Endothelial cell of umbilical vein (primary cell): Measurements from ENCODE around the gene IMPACT. TPM values are rescaled to one million over a fixed set of nuclear protein-coding genes. Genes with fewer than 3 reads are reported as not detected.

ENCODE experiments used
- BruUV-seq: library from RNA; stranded (reverse); fragments of 400-500 nt; replicated peaks from 2 replicates; lab custom pipeline; 2021; lab: Mats Ljungman, UMichigan
- CTCF ChIA-PET: fragments of 300-600, 350-600 bp; sonication (Branson Sonifier 250); formaldehyde crosslinking; loops from one replicate; lab custom pipeline; 2021; ENCODE audit warnings: antibody characterized with exemption, inconsistent platforms; lab: Charles Lee
- POLR2A ChIA-PET: fragments of 300-600, 350-600 bp; sonication (Branson Sonifier 250); formaldehyde crosslinking; loops from one replicate; lab custom pipeline; 2021; ENCODE audit warnings: antibody characterized with exemption, inconsistent platforms; lab: Charles Lee
- DNase-seq: peaks from one replicate; pipeline ENCODE4 v3.0.0-alpha.2; 2011; ENCODE audit warnings: low read depth, low spot score
- FAIRE-seq: peaks from 2 replicates; lab custom pipeline; 2011; peaks lifted over from hg19 to GRCh38; lab: Jason Lieb, UNC
- H2AFZ ChIP-seq: 2 replicates; pipeline ENCODE4 v1.6.0; 2012; ENCODE audit warnings: low read depth, low read length, control low read depth, inconsistent platforms
- H3K27ac ChIP-seq: 2 replicates; pipeline ENCODE4 v1.5.1; 2011; ENCODE audit warnings: low read depth, mild to moderate bottlenecking, control low read depth, low read length, moderate library complexity; ENCODE audit not compliant: insufficient read depth
- H3K27me3 ChIP-seq, 2 experiments: 2 replicates each; pipeline versions ENCODE4 v1.6.0 to v1.6.1; 2011; ENCODE audit warnings: low read length in 2 of 2, mixed read lengths in 1 of 2; ENCODE audit not compliant: control insufficient read depth in 2 of 2, insufficient read depth in 2 of 2
- H3K36me3 ChIP-seq, 2 experiments: 2 replicates in 1 of 2; 3 replicates in 1 of 2; pipeline ENCODE4 v1.5.1; 2011; ENCODE audit warnings: low read length in 2 of 2, mild to moderate bottlenecking in 1 of 2, moderate library complexity in 1 of 2; ENCODE audit not compliant: control insufficient read depth in 2 of 2, insufficient read depth in 2 of 2; ENCODE audit errors: extremely low read depth in 1 of 2
- H3K4me1 ChIP-seq: 3 replicates; pipeline ENCODE4 v1.5.1; 2011; ENCODE audit warnings: mild to moderate bottlenecking, low read length; ENCODE audit not compliant: control insufficient read depth, insufficient read depth; ENCODE audit errors: extremely low read depth
- H3K4me2 ChIP-seq: 2 replicates; pipeline ENCODE4 v1.6.1; 2011; ENCODE audit warnings: low read length, control low read depth, mixed read lengths; ENCODE audit not compliant: insufficient read depth
- H3K4me3 ChIP-seq, 3 experiments: fragments of 200-600 bp in 1 of 3; sonication (generic), shearing (Covaris generic) in 1 of 3; replicated peaks in 1 of 3; 2 replicates each; pipeline ENCODE4 v1.5.1; 2011 to 2016; ENCODE audit warnings: control low read depth in 3 of 3, low read length in 3 of 3, mild to moderate bottlenecking in 2 of 3, inconsistent platforms in 1 of 3, low read depth in 1 of 3, moderate library complexity in 1 of 3; ENCODE audit not compliant: insufficient read depth in 1 of 3
- H3K79me2 ChIP-seq: 2 replicates; pipeline ENCODE4 v1.6.0; 2012; ENCODE audit warnings: low read length, inconsistent platforms; ENCODE audit not compliant: control insufficient read depth, insufficient read depth
- H3K9ac ChIP-seq: replicated peaks from 2 replicates; pipeline ENCODE3; 2011; ENCODE audit warnings: low read length, control low read depth; ENCODE audit not compliant: insufficient read depth; ENCODE audit errors: extremely low read depth
- H3K9me1 ChIP-seq: replicated peaks from 3 replicates; pipeline ENCODE4 v1.6.0; 2011; ENCODE audit warnings: mild to moderate bottlenecking, low read length; ENCODE audit not compliant: control insufficient read depth, insufficient read depth; ENCODE audit errors: extremely low read depth
- H3K9me3 ChIP-seq: replicated peaks from 2 replicates; pipeline ENCODE4 v1.5.1; 2012; ENCODE audit warnings: low read length, inconsistent platforms; ENCODE audit not compliant: control insufficient read depth, insufficient read depth
- H4K20me1 ChIP-seq: replicated peaks from 2 replicates; pipeline ENCODE3; 2011; ENCODE audit warnings: mild to moderate bottlenecking, low read length; ENCODE audit not compliant: control insufficient read depth, insufficient read depth; ENCODE audit errors: extremely low read depth
- CTCF ChIP-seq, 2 donors: IDR thresholded peaks; 1 replicate in 1 of 2; 2 replicates in 1 of 2; pipeline ENCODE4 v1.5.1; 2011; ENCODE audit warnings: low read length in 2 of 2, mild to moderate bottlenecking in 2 of 2, moderate library complexity in 2 of 2, control low read depth in 1 of 2, inconsistent platforms in 1 of 2, low read depth in 1 of 2; ENCODE audit not compliant: insufficient read depth in 1 of 2; ENCODE audit errors: extremely low read depth in 1 of 2
- EZH2 ChIP-seq: IDR thresholded peaks from 2 replicates; pipeline ENCODE4 v1.6.1; 2012; ENCODE audit warnings: borderline replicate concordance, low read depth, mild to moderate bottlenecking, moderate library complexity, low read length, inconsistent platforms; ENCODE audit not compliant: severe bottlenecking
- FOS ChIP-seq: IDR thresholded peaks from 2 replicates; pipeline ENCODE4 v1.6.1; 2011; ENCODE audit warnings: mild to moderate bottlenecking, low read length, moderate library complexity, borderline replicate concordance; ENCODE audit not compliant: insufficient read depth
- GATA2 ChIP-seq: IDR thresholded peaks from 2 replicates; pipeline ENCODE4 v1.7.0; 2011; ENCODE audit warnings: low read depth, mild to moderate bottlenecking, moderate library complexity, mixed read lengths, low read length; ENCODE audit not compliant: insufficient read length, insufficient read depth
- JUN ChIP-seq: IDR thresholded peaks from 2 replicates; pipeline ENCODE4 v1.6.1; 2011; ENCODE audit warnings: borderline replicate concordance, low read depth; ENCODE audit not compliant: insufficient read length, insufficient read depth
- MYC ChIP-seq: IDR thresholded peaks from one replicate; pipeline ENCODE4 v1.6.1; 2011; ENCODE audit warnings: mild to moderate bottlenecking, low read depth, low read length
- POLR2A ChIP-seq: IDR thresholded peaks from 2 replicates; pipeline ENCODE4 v1.6.1; 2012; ENCODE audit warnings: low read depth, mild to moderate bottlenecking, control low read depth, low read length
- POLR2AphosphoS5 ChIP-seq: IDR thresholded peaks from 2 replicates; pipeline ENCODE4 v1.6.1; 2012; ENCODE audit warnings: low read depth, mild to moderate bottlenecking, control low read depth, low read length, moderate library complexity; ENCODE audit not compliant: insufficient read depth
- dilution Hi-C: fragments of 300-500 bp; cut with MboI; formaldehyde crosslinking; loops from one replicate; pipeline ENCODE4 v1.15.0; 2019; ENCODE audit warnings: low sequenced_read_pairs; ENCODE audit not compliant: extremely low pct_ligation_motif_present
- intact Hi-C: fragments of 100-400 bp; cut with micrococcal nuclease; formaldehyde crosslinking; loops from one replicate; pipeline ENCODE4 v1.10.0; 2022
- polyA plus RNA-seq, 4 experiments: library from polyadenylated mRNA; depleted of rRNA in 3 of 4; stranded (reverse) in 3 of 4; unstranded in 1 of 4; fragments of >200 nt; gene quantifications; 2 replicates each; pipeline versions ENCODE4 v1.2.1 to v1.2.3, GENCODE V29; 2011 to 2012; ENCODE audit warnings: missing spikeins in 1 of 4
- total RNA-seq: library from RNA; stranded (reverse); gene quantifications from 2 replicates; pipeline ENCODE4 v1.2.3, GENCODE V29; 2021
- TF ChIP-seq, protein P1 (sequence below): IDR thresholded peaks from 2 replicates; pipeline ENCODE4 v1.6.1; 2011; ENCODE audit not compliant: insufficient read depth, insufficient read length

IMPACT gene
- total and polyA plus RNA-seq, 2 donors (not counting 3 experiments of a cell fraction or from before 2014, with no cell fraction given) = 15.4 to 28.6 TPM

DNA sequence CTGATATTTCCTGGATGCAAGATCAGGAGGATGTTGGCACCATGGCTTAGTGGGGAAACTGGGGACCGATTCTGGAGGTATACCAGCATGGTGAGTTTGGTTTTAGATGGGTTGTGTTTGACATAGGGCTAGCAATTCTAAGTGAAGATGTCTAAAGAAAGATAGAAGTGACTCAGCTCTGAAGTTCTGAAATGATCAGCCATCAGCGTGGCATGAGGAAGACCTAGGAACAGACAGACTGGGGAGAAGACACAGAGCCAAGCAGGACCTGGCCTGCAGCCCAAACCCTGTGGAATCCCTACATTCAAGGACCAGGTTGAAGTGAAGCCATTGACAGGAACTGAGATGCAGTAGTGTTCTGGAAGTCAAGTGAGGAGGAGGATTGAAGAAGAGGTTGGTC lies 73.7 kb downstream of the IMPACT start:
- H3K9me3 ChIP-seq = no peaks in the 10 kb centered on the region
- ChIA-PET POLR2A (no interaction called here), CTCF (interaction anchor here (2.9 to 4.2 kb wide), 2 partner anchors 8 to 11 kb away, joined by 9 to 19 read pairs; no protein-coding TSS in a partner anchor)
- H4K20me1 ChIP-seq = no peaks in the 10 kb centered on the region
- DNase-seq (no peak), FAIRE-seq (no peak)
- TF ChIP-seq JUN = no peak
- no peak for TF ChIP-seq CTCF (IDR thresholded peaks at IDR 0.05; ENCODE audit: extremely low read depth in 1 of 2, insufficient read depth in 1 of 2, low read depth in 1 of 2, low read length in 2 of 2)
- no peak for TF ChIP-seq FOS
- no peak for TF ChIP-seq MYC
- TF ChIP-seq POLR2AphosphoS5 = no peak
- TF ChIP-seq GATA2 = no peak
- TF ChIP-seq POLR2A = no peak
- TF ChIP-seq EZH2 = no peak
- TF ChIP-seq, protein P1, sequence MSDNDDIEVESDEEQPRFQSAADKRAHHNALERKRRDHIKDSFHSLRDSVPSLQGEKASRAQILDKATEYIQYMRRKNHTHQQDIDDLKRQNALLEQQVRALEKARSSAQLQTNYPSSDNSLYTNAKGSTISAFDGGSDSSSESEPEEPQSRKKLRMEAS = no peak
- H3K4me3 ChIP-seq = no peak overlapping the region
- no TSS peak for BruUV-seq
- peaks cover 0 to 3% of the 10 kb centered on the region in 2 experiments for H3K27me3 ChIP-seq
- no peaks in the 10 kb centered on the region for H3K36me3 ChIP-seq
- H3K4me1 ChIP-seq = no peaks in the 10 kb centered on the region
- H3K9ac ChIP-seq = no peak overlapping the region
- H2AFZ ChIP-seq = no peak overlapping the region
- dilution Hi-C loops (no loop called here), intact Hi-C loops (no loop called here)
- H3K4me2 ChIP-seq = no peak overlapping the region
- no peaks in the 10 kb centered on the region for H3K79me2 ChIP-seq
- H3K27ac ChIP-seq = no peak overlapping the region
- H3K9me1 ChIP-seq = no peaks in the 10 kb centered on the region
